ENCODE results near the gene HS3ST5. TPM values are rescaled to one million over a fixed set of nuclear protein-coding genes. Genes with fewer than 3 reads are reported as not detected.

Gene HS3ST5
- total RNA-seq, 1 experiment from 2014 or later, result 14.4 TPM

DNA sequence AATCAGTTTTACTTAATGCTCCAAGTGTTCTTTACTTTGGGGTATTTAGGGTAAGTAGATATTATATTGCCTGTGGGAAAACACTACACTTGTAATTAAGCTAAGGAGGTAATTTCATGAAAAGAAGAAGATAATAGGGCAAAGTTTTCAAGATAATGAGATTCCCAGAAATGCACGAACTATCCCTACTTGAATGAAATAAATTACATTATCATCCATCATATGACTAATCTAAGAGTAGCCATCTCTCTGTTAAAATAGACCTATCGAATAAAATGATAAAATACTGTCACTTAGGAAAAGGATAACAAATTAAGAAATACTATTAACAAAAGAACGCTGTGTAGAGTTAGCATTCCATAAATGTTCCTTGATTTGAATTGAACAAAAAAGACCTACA lies 236.8 kb downstream of the HS3ST5 start:
- DNase-seq, result no peak
- no peak overlapping the region for H3K27ac Mint-ChIP-seq
- Histone ChIP-seq H4K8ac (replicated peaks; ENCODE audit: insufficient read length, low read depth, low read length) (no peak overlapping the region), H3K14ac (ENCODE audit: insufficient read depth, low read length) (no peak overlapping the region), H3K9me3 (ENCODE audit: control insufficient read depth, low read depth, low read length) (no peaks in the 10 kb centered on the region), H3K27ac (ENCODE audit: insufficient read length, low read depth, low read length) (no peak overlapping the region), H2BK120ac (ENCODE audit: low read depth, low read length, poor library complexity, severe bottlenecking) (no peak overlapping the region), H3K18ac (ENCODE audit: insufficient read length, low read depth, low read length) (no peak overlapping the region), H4K91ac (ENCODE audit: insufficient read length, low read depth, low read length) (no peak overlapping the region), H2AFZ (ENCODE audit: low read length) (no peak overlapping the region), H2BK15ac (ENCODE audit: low read depth, low read length) (no peak overlapping the region), H3K4me2 (ENCODE audit: insufficient read depth, insufficient read length, low read length) (no peak overlapping the region), H3T11ph (ENCODE audit: low read length) (no peak overlapping the region), H3K79me1 (ENCODE audit: insufficient read depth, low read depth, low read length, poor library complexity, severe bottlenecking) (no peaks in the 10 kb centered on the region), H3K4ac (ENCODE audit: low read depth, low read length) (no peak overlapping the region), H4K5ac (ENCODE audit: insufficient read length, low read depth, low read length) (no peak overlapping the region), H2BK5ac (ENCODE audit: insufficient read length, low read length) (no peak overlapping the region), H4K20me1 (ENCODE audit: control insufficient read depth, insufficient read depth, insufficient read length) (no peaks in the 10 kb centered on the region), H3K23ac (ENCODE audit: insufficient read length, low read depth, low read length) (no peak overlapping the region), H3K4me1 (ENCODE audit: insufficient read depth, low read length) (peaks cover 2% of the 10 kb centered on the region; the same call in 1 of the 2 replicates), H3K27me3 (ENCODE audit: insufficient read depth, low read length) (no peaks in the 10 kb centered on the region), H2BK12ac (ENCODE audit: insufficient read length, low read depth, low read length) (no peak overlapping the region), H2AK5ac (ENCODE audit: insufficient read length, low read length) (no peak overlapping the region), H3K23me2 (ENCODE audit: insufficient read length, low read depth, low read length, poor library complexity, severe bottlenecking) (no peaks in the 10 kb centered on the region), H3K9ac (ENCODE audit: extremely low read depth, insufficient read length, low read length) (no peak overlapping the region), H2BK20ac (ENCODE audit: low read depth, low read length, poor library complexity, severe bottlenecking) (no peak overlapping the region), H3K79me2 (ENCODE audit: insufficient read depth, low read length) (no peaks in the 10 kb centered on the region), H3K56ac (ENCODE audit: insufficient read length, low read depth, low read length) (no peak overlapping the region)
- H3K9me3 Mint-ChIP-seq, result no peaks in the 10 kb centered on the region
- H3K4me3 Mint-ChIP-seq, result no peak overlapping the region
- H3K36me3 Mint-ChIP-seq (ENCODE audit: insufficient read depth in 1 of 3, low read depth in 3 of 3), result peaks cover 0 to 6% (median 0%) of the 10 kb centered on the region in 3 experiments; a peak in 2 of 7 replicates
- H3K27me3 Mint-ChIP-seq (ENCODE audit: low read depth), result no peaks in the 10 kb centered on the region
- no CpG with 5 or more reads among the region's 3 CpGs for WGBS (ENCODE audit: extremely low coverage, insufficient read length, low lambda C conversion rate)
- peaks cover 8 to 10% of the 10 kb centered on the region in 2 experiments; a peak in 3 of 4 replicates for H3K4me1 Mint-ChIP-seq
- TF ChIP-seq, protein P1, sequence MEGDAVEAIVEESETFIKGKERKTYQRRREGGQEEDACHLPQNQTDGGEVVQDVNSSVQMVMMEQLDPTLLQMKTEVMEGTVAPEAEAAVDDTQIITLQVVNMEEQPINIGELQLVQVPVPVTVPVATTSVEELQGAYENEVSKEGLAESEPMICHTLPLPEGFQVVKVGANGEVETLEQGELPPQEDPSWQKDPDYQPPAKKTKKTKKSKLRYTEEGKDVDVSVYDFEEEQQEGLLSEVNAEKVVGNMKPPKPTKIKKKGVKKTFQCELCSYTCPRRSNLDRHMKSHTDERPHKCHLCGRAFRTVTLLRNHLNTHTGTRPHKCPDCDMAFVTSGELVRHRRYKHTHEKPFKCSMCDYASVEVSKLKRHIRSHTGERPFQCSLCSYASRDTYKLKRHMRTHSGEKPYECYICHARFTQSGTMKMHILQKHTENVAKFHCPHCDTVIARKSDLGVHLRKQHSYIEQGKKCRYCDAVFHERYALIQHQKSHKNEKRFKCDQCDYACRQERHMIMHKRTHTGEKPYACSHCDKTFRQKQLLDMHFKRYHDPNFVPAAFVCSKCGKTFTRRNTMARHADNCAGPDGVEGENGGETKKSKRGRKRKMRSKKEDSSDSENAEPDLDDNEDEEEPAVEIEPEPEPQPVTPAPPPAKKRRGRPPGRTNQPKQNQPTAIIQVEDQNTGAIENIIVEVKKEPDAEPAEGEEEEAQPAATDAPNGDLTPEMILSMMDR (conservative IDR thresholded peaks at IDR 0.05), result no peak
